HCT116 (cell line): ENCODE data around the gene MIB2. TPM values are rescaled to one million over a fixed set of nuclear protein-coding genes. Genes with fewer than 3 reads are reported as not detected.

Experiments
- ATAC-seq: fragments of 200-7000 bp; cut with Tn5 transposase; 2 replicates; pipeline ENCODE4 v1.9.1; 2020; ENCODE audit warnings: mild to moderate bottlenecking, moderate library complexity
- BruUV-seq: library from RNA; stranded (reverse); fragments of 400-500 nt; replicated peaks from 2 replicates; lab custom pipeline; 2021; lab: Mats Ljungman, UMichigan
- CTCF ChIA-PET: fragments of 300-600 bp; sonication (Branson Sonifier 250); formaldehyde crosslinking; loops from one replicate; lab custom pipeline; 2021; ENCODE audit warnings: antibody characterized with exemption; lab: Charles Lee
- POLR2A ChIA-PET: fragments of 300-600, 350-600 bp; sonication (Branson Sonifier 250); formaldehyde crosslinking; loops from one replicate; lab custom pipeline; 2021; ENCODE audit warnings: antibody characterized with exemption; lab: Charles Lee
- RAD21 ChIA-PET, 2 experiments: fragments of 300-600 bp; sonication (Branson Sonifier 250); formaldehyde crosslinking; loops; one replicate each; lab custom pipeline; 2023; ENCODE audit warnings: low total read pairs in 2 of 2; ENCODE audit not compliant: uncharacterized antibody in 2 of 2, unreplicated experiment in 2 of 2, low non-redundant PET in 1 of 2; lab: Charles Lee
- DNase-seq: peaks from one replicate; pipeline ENCODE4 v3.0.0-alpha.2; 2010; ENCODE audit warnings: low read depth, low spot score
- H2AFZ ChIP-seq: fragments of 200-600 bp; shearing (Covaris generic), sonication (generic); 2 replicates; pipeline ENCODE4 v1.6.1; 2017; ENCODE audit warnings: low read depth, mixed run types, mixed read lengths, antibody characterized with exemption, low read length; ENCODE audit not compliant: poor library complexity, severe bottlenecking
- H3K27ac ChIP-seq: 2 replicates; pipeline ENCODE4 v1.5.1; 2012; ENCODE audit warnings: low read depth, low read length
- H3K27me3 ChIP-seq: fragments of 200-600 bp; sonication (generic); 2 replicates; pipeline ENCODE4 v1.6.1; 2016; ENCODE audit warnings: mixed run types, low read length, mixed read lengths; ENCODE audit not compliant: insufficient read depth
- H3K36me3 ChIP-seq, 2 experiments: fragments of 200-500 bp in 1 of 2; fragments of 200-600 bp in 1 of 2; sonication (Bioruptor generic) in 1 of 2; sonication (generic) in 1 of 2; 2 replicates each; pipeline versions ENCODE4 v1.5.1 to v1.6.1; 2014 to 2016; ENCODE audit warnings: low read length in 2 of 2, inconsistent platforms in 1 of 2, mixed read lengths in 1 of 2, mixed run types in 1 of 2; ENCODE audit not compliant: insufficient read depth in 2 of 2, control insufficient read depth in 1 of 2
- H3K4me1 ChIP-seq, 2 experiments: fragments of 200-600 bp in 1 of 2; sonication (generic) in 1 of 2; 2 replicates each; pipeline versions ENCODE4 v1.5.1 to v1.6.1; 2012 to 2017; ENCODE audit warnings: low read length in 2 of 2, inconsistent platforms in 1 of 2, mild to moderate bottlenecking in 1 of 2, mixed read lengths in 1 of 2, mixed run types in 1 of 2, moderate library complexity in 1 of 2; ENCODE audit not compliant: insufficient read depth in 2 of 2, control insufficient read depth in 1 of 2
- H3K4me2 ChIP-seq: fragments of 200-600 bp; sonication (generic); 2 replicates; pipeline ENCODE4 v1.6.1; 2017; ENCODE audit warnings: mixed run types, low read length, mixed read lengths
- H3K4me3 ChIP-seq, 2 experiments: fragments of 200-600 bp in 1 of 2; sonication (generic) in 1 of 2; replicated peaks in 1 of 2; 2 replicates each; pipeline ENCODE4 v1.5.1; 2011 to 2016; ENCODE audit warnings: low read length in 2 of 2, control low read depth in 1 of 2, low read depth in 1 of 2, mild to moderate bottlenecking in 1 of 2, mixed read lengths in 1 of 2, mixed run types in 1 of 2
- H3K79me2 ChIP-seq: fragments of 200-600 bp; sonication (generic); 2 replicates; pipeline ENCODE4 v1.6.1; 2017; ENCODE audit warnings: mild to moderate bottlenecking, mixed run types, low read length, moderate library complexity, mixed read lengths; ENCODE audit not compliant: insufficient read depth
- H3K9ac ChIP-seq: fragments of 200-600 bp; sonication (generic); 2 replicates; pipeline ENCODE4 v1.6.1; 2016; ENCODE audit warnings: low read length, mixed read lengths
- H3K9me2 ChIP-seq: fragments of 200-600 bp; sonication (generic), shearing (Covaris generic); 2 replicates; pipeline ENCODE4 v1.6.1; 2017; ENCODE audit warnings: mixed run types, mild to moderate bottlenecking, moderate library complexity; ENCODE audit not compliant: insufficient read depth
- H3K9me3 ChIP-seq, 2 experiments: fragments of 200-500 bp in 1 of 2; fragments of 200-600 bp in 1 of 2; sonication (Bioruptor generic) in 1 of 2; sonication (generic) in 1 of 2; 2 replicates each; pipeline ENCODE4 v1.6.1; 2014 to 2017; ENCODE audit warnings: low read length in 2 of 2, mixed read lengths in 2 of 2, inconsistent platforms in 1 of 2, low read depth in 1 of 2, mild to moderate bottlenecking in 1 of 2, mixed run types in 1 of 2, moderate library complexity in 1 of 2; ENCODE audit not compliant: control insufficient read depth in 1 of 2, insufficient read depth in 1 of 2
- H4K20me1 ChIP-seq: fragments of 200-600 bp; sonication (generic), shearing (Covaris generic); 2 replicates; pipeline ENCODE4 v1.6.1; 2017; ENCODE audit warnings: mixed run types, mild to moderate bottlenecking, moderate library complexity; ENCODE audit not compliant: insufficient read depth
- ATF3 ChIP-seq: IDR thresholded peaks from 2 replicates; pipeline ENCODE4 v1.6.1; 2012
- CEBPB ChIP-seq: IDR thresholded peaks from 2 replicates; pipeline ENCODE4 v1.6.1; 2012; ENCODE audit warnings: low read depth
- EGR1 ChIP-seq: IDR thresholded peaks from 2 replicates; pipeline ENCODE4 v1.6.1; 2012; ENCODE audit warnings: low read depth
- ELF1 ChIP-seq: IDR thresholded peaks from 2 replicates; pipeline ENCODE4 v1.6.1; 2012; ENCODE audit warnings: low read depth, borderline replicate concordance
- EZH2phosphoT487 ChIP-seq: fragments of 200-600 bp; IDR thresholded peaks from 2 replicates; pipeline ENCODE4 v1.6.1; 2018; ENCODE audit warnings: antibody characterized with exemption, borderline replicate concordance
- FOSL1 ChIP-seq: IDR thresholded peaks from 2 replicates; pipeline ENCODE4 v1.6.1; 2012; ENCODE audit warnings: low read depth
- POLR2A ChIP-seq: IDR thresholded peaks from 2 replicates; pipeline ENCODE4 v1.7.0; 2011; ENCODE audit warnings: borderline replicate concordance; ENCODE audit not compliant: insufficient read depth, insufficient read length; ENCODE audit errors: extremely low read depth
- POLR2AphosphoS5 ChIP-seq: IDR thresholded peaks from 2 replicates; pipeline ENCODE4 v1.6.1; 2011; ENCODE audit warnings: mild to moderate bottlenecking, low read depth, low read length, moderate library complexity
- RAD21 ChIP-seq: IDR thresholded peaks from 2 replicates; pipeline ENCODE4 v1.6.1; 2012; ENCODE audit warnings: low read depth, mild to moderate bottlenecking
- SIN3A ChIP-seq: IDR thresholded peaks from 2 replicates; pipeline ENCODE4 v1.6.1; 2012; ENCODE audit warnings: low read depth
- SP1 ChIP-seq: IDR thresholded peaks from 2 replicates; pipeline ENCODE4 v1.6.1; 2012; ENCODE audit warnings: low read depth
- TCF7L2 ChIP-seq: IDR thresholded peaks from 2 replicates; pipeline ENCODE4 v1.7.0; 2011; ENCODE audit warnings: borderline replicate concordance, inconsistent platforms; ENCODE audit not compliant: insufficient read depth, insufficient read length; ENCODE audit errors: extremely low read depth
- ZFX ChIP-seq: fragments of 450-650 bp; IDR thresholded peaks from 2 replicates; pipeline ENCODE4 v1.6.1; 2017
- ZNF274 ChIP-seq: fragments of 200-500 bp; sonication (Bioruptor generic); IDR thresholded peaks from 2 replicates; pipeline ENCODE4 v1.6.1; 2014; ENCODE audit warnings: mild to moderate bottlenecking, low read depth, low read length, inconsistent platforms
- intact Hi-C: fragments of 100-400 bp; cut with micrococcal nuclease; formaldehyde crosslinking; loops from 2 replicates; pipeline ENCODE4 v1.10.0; 2022
- total RNA-seq: library from RNA; stranded (reverse); gene quantifications from one replicate; pipeline ENCODE4 v1.2.1, GENCODE V29; 2021; ENCODE audit not compliant: unreplicated experiment
- TF ChIP-seq, protein P1 (sequence below): IDR thresholded peaks from 2 replicates; pipeline ENCODE4 v1.6.1; 2011; ENCODE audit warnings: mild to moderate bottlenecking, low read length, moderate library complexity; ENCODE audit not compliant: insufficient replicate concordance; ENCODE audit errors: extremely low read depth
- TF ChIP-seq, protein P2 (sequence below): IDR thresholded peaks from 2 replicates; pipeline ENCODE4 v1.6.1; 2012
- TF ChIP-seq, protein P3 (sequence below): IDR thresholded peaks from 2 replicates; pipeline ENCODE4 v1.6.1; 2012; ENCODE audit warnings: low read depth
- TF ChIP-seq, protein P4 (sequence below), 3 experiments: fragments of 200-600 bp in 1 of 3; sonication (generic) in 1 of 3; IDR thresholded peaks in 2 of 3; conservative IDR thresholded peaks in 1 of 3; 2 replicates each; pipeline ENCODE4 v1.5.1; 2012 to 2017; ENCODE audit warnings: low read depth in 2 of 3, low read length in 2 of 3, antibody characterized with exemption in 1 of 3, borderline replicate concordance in 1 of 3, control low read depth in 1 of 3, mild to moderate bottlenecking in 1 of 3, mixed read lengths in 1 of 3, mixed run types in 1 of 3, moderate library complexity in 1 of 3; ENCODE audit not compliant: insufficient read depth in 1 of 3

The MIB2 gene
- total RNA-seq, 1 experiment from 2014 or later, result 194 TPM

DNA sequence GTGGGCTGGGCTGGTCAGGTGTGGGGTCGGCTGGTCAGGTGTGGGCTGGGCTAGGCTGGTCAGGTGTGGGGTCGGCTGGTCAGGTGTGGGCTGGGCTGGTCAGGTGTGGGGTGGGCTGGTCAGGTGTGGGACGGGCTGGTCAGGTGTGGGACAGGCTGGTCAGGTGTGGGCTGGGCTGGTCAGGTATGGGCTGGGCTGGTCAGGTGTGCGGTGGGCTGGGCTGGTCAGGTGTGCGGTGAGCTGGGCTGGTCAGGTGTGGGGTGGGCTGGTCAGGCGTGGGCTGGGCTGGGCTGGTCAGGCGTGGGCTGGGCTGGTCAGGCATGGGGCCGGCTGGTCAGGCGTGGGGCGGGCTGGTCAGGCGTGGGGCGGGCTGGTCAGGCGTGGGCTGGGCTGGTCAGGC, 9.1 kb upstream of the MIB2 start:
- H3K79me2 ChIP-seq, result no peaks in the 10 kb centered on the region
- no peak for ATAC-seq
- H3K4me1 ChIP-seq, result no peaks in the 10 kb centered on the region
- no peak overlapping the region for H3K4me3 ChIP-seq
- TF ChIP-seq, protein P1, sequence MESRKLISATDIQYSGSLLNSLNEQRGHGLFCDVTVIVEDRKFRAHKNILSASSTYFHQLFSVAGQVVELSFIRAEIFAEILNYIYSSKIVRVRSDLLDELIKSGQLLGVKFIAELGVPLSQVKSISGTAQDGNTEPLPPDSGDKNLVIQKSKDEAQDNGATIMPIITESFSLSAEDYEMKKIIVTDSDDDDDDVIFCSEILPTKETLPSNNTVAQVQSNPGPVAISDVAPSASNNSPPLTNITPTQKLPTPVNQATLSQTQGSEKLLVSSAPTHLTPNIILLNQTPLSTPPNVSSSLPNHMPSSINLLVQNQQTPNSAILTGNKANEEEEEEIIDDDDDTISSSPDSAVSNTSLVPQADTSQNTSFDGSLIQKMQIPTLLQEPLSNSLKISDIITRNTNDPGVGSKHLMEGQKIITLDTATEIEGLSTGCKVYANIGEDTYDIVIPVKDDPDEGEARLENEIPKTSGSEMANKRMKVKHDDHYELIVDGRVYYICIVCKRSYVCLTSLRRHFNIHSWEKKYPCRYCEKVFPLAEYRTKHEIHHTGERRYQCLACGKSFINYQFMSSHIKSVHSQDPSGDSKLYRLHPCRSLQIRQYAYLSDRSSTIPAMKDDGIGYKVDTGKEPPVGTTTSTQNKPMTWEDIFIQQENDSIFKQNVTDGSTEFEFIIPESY, result no peak
- TF ChIP-seq TCF7L2 (no peak), SIN3A (no peak), CEBPB (no peak), EZH2phosphoT487 (no peak), SP1 (no peak), POLR2AphosphoS5 (no peak), ZFX (no peak), ATF3 (no peak), EGR1 (no peak), FOSL1 (no peak), RAD21 (no peak), POLR2A (no peak), ELF1 (no peak), ZNF274 (no peak)
- TF ChIP-seq, protein P2, sequence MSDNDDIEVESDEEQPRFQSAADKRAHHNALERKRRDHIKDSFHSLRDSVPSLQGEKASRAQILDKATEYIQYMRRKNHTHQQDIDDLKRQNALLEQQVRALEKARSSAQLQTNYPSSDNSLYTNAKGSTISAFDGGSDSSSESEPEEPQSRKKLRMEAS, result no peak
- TF ChIP-seq, protein P3, sequence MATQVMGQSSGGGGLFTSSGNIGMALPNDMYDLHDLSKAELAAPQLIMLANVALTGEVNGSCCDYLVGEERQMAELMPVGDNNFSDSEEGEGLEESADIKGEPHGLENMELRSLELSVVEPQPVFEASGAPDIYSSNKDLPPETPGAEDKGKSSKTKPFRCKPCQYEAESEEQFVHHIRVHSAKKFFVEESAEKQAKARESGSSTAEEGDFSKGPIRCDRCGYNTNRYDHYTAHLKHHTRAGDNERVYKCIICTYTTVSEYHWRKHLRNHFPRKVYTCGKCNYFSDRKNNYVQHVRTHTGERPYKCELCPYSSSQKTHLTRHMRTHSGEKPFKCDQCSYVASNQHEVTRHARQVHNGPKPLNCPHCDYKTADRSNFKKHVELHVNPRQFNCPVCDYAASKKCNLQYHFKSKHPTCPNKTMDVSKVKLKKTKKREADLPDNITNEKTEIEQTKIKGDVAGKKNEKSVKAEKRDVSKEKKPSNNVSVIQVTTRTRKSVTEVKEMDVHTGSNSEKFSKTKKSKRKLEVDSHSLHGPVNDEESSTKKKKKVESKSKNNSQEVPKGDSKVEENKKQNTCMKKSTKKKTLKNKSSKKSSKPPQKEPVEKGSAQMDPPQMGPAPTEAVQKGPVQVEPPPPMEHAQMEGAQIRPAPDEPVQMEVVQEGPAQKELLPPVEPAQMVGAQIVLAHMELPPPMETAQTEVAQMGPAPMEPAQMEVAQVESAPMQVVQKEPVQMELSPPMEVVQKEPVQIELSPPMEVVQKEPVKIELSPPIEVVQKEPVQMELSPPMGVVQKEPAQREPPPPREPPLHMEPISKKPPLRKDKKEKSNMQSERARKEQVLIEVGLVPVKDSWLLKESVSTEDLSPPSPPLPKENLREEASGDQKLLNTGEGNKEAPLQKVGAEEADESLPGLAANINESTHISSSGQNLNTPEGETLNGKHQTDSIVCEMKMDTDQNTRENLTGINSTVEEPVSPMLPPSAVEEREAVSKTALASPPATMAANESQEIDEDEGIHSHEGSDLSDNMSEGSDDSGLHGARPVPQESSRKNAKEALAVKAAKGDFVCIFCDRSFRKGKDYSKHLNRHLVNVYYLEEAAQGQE, result no peak
- TF ChIP-seq, protein P4, sequence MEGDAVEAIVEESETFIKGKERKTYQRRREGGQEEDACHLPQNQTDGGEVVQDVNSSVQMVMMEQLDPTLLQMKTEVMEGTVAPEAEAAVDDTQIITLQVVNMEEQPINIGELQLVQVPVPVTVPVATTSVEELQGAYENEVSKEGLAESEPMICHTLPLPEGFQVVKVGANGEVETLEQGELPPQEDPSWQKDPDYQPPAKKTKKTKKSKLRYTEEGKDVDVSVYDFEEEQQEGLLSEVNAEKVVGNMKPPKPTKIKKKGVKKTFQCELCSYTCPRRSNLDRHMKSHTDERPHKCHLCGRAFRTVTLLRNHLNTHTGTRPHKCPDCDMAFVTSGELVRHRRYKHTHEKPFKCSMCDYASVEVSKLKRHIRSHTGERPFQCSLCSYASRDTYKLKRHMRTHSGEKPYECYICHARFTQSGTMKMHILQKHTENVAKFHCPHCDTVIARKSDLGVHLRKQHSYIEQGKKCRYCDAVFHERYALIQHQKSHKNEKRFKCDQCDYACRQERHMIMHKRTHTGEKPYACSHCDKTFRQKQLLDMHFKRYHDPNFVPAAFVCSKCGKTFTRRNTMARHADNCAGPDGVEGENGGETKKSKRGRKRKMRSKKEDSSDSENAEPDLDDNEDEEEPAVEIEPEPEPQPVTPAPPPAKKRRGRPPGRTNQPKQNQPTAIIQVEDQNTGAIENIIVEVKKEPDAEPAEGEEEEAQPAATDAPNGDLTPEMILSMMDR (IDR thresholded peaks at IDR 0.05 in 2 of 3, conservative IDR thresholded peaks at IDR 0.05 in 1 of 3; ENCODE audit: borderline replicate concordance in 1 of 3, insufficient read depth in 1 of 3, low read depth in 2 of 3, low read length in 2 of 3), result no peak
- DNase-seq, result no peak
- H3K9me3 ChIP-seq, result no peaks in the 10 kb centered on the region
- H3K9me2 ChIP-seq, result no peaks in the 10 kb centered on the region
- no peaks in the 10 kb centered on the region for H3K27me3 ChIP-seq
- ChIA-PET RAD21 (no interaction called here), CTCF (no interaction called here), POLR2A (no interaction called here)
- no peaks in the 10 kb centered on the region for H3K36me3 ChIP-seq
- no peaks in the 10 kb centered on the region for H4K20me1 ChIP-seq
- no peak overlapping the region for H3K9ac ChIP-seq
- H3K4me2 ChIP-seq, result no peak overlapping the region
- intact Hi-C loops, result no loop called here
- no peak overlapping the region for H3K27ac ChIP-seq
- H2AFZ ChIP-seq, result no peak overlapping the region
- no TSS peak for BruUV-seq
